NT2/D1 (cell line): ENCODE measurements around the gene DCDC1.

Experiments
- SUZ12 ChIP-seq: IDR thresholded peaks from 2 replicates; pipeline ENCODE4 v1.6.1; 2011; ENCODE audit not compliant: insufficient read length, insufficient read depth; ENCODE audit errors: extremely low read depth
- YY1 ChIP-seq: IDR thresholded peaks from 2 replicates; pipeline ENCODE4 v1.6.1; 2011; ENCODE audit not compliant: insufficient read length, insufficient read depth
- ZNF274 ChIP-seq: IDR thresholded peaks from 2 replicates; pipeline ENCODE4 v1.6.1; 2011; ENCODE audit warnings: mild to moderate bottlenecking, low read depth, low read length

DNA sequence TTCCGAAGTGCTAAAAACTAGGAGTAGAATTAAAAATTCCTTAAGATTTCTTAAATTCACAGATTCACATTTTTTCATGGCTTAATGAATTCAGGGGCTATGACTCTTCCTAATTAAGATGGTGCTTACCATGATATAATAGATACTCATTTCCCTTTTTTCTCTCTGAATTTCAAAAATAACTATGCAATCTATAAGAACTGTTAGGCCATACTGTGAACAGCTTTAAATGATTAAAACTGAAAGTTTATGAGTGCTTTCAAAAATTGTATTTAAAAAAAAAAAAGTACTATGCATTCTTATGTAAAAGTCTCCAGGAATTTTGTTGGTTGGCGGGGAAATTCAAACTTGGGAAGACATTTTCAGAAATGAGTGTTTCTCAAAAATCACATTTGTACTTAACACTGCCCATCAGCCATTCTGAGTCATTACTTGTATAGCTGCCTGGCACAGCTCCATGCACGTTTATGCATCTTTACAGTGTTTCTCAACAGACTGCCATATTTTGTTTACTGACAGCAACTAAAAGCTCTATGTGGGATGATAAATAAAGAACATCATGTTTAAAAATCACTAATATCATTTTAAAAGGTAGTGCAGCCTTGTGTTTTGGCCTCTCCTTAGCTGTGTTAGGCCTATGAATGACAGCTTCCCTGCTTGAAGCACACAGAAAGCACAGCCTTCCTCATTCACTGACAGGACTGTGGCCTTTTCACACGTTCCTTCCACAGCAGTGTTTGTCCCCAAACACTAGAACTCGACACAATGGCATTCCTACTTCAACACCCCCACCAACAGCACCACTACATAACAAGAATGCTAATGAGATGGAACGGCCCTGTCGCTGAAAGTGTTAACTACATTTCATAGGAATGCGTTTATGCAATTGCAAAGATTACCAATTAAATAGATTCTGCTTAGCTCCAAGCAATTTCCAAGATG, 131.4 kb downstream of the DCDC1 start:
- TF ChIP-seq YY1 (no peak), ZNF274 (no peak), SUZ12 (no peak)
